ENCODE measurements around the gene TIMELESS. TPM values are rescaled to one million over a fixed set of nuclear protein-coding genes. Genes with fewer than 3 reads are reported as not detected.

The TIMELESS gene
- total RNA-seq, 4 donors from 2014 or later: 2.6 to 3.1 (median 3.0) TPM

- ATAC-seq: no peak
- 66 to 82% methylated on average over 5 to 11 of the region's 11 CpGs for WGBS, 2 donors (ENCODE audit: low coverage in 1 of 2)
- TF ChIP-seq EP300 (IDR thresholded peaks at IDR 0.05) (no peak), POLR2AphosphoS5 (IDR thresholded peaks at IDR 0.05) (no peak), CTCF (IDR thresholded peaks at IDR 0.05) (no peak), POLR2A (IDR thresholded peaks at IDR 0.05) (no peak)
- H3K4me3 ChIP-seq: no peak overlapping the region
- H3K27me3 ChIP-seq: no peaks in the 10 kb centered on the region
- no peaks in the 10 kb centered on the region for H3K9me3 ChIP-seq
- H3K36me3 ChIP-seq: no peaks in the 10 kb centered on the region
- no peaks in the 10 kb centered on the region for H3K4me1 ChIP-seq
- no peak overlapping the region for H3K27ac ChIP-seq
Measured at GRCh38 chr12:56437430-56438176, 11.6 kb downstream of the TIMELESS start.

GRCh38 chr12:56434828-56435227 is 14.4 kb downstream of the TIMELESS start:
- Histone ChIP-seq H3K27ac (no peak overlapping the region), H3K4me3 (no peak overlapping the region), H3K9me3 (no peaks in the 10 kb centered on the region), H3K36me3 (peaks cover 0 to 12% of the 10 kb centered on the region in 2 donors), H3K4me1 (no peaks in the 10 kb centered on the region), H3K27me3 (no peaks in the 10 kb centered on the region)
- no peak for ATAC-seq
- 80 to 100% methylated on average over 1 to 4 of the region's 6 CpGs for WGBS, 2 donors (ENCODE audit: low coverage in 1 of 2)
- TF ChIP-seq POLR2A (IDR thresholded peaks at IDR 0.05): no peak
- TF ChIP-seq POLR2AphosphoS5 (IDR thresholded peaks at IDR 0.05): no peak
- TF ChIP-seq EP300 (IDR thresholded peaks at IDR 0.05): no peak
- no peak for TF ChIP-seq CTCF (IDR thresholded peaks at IDR 0.05)

- Histone ChIP-seq H3K4me1 (no peaks in the 10 kb centered on the region), H3K27me3 (no peaks in the 10 kb centered on the region), H3K27ac (no peak overlapping the region), H3K9me3 (no peaks in the 10 kb centered on the region), H3K36me3 (peaks cover 0 to 26% of the 10 kb centered on the region in 2 donors), H3K4me3 (no peak overlapping the region)
- ATAC-seq: no peak
- 87 to 90% methylated on average over 3 of the region's 3 CpGs for WGBS, 2 donors (ENCODE audit: low coverage in 1 of 2)
- TF ChIP-seq CTCF (IDR thresholded peaks at IDR 0.05): no peak
- no peak for TF ChIP-seq POLR2AphosphoS5 (IDR thresholded peaks at IDR 0.05)
- no peak for TF ChIP-seq POLR2A (IDR thresholded peaks at IDR 0.05)
- TF ChIP-seq EP300 (IDR thresholded peaks at IDR 0.05): no peak
Measured at GRCh38 chr12:56431850-56432249, 17.4 kb downstream of the TIMELESS start.

- Histone ChIP-seq H3K9me3 (no peaks in the 10 kb centered on the region), H3K27me3 (no peaks in the 10 kb centered on the region), H3K36me3 (peaks cover 0 to 26% of the 10 kb centered on the region in 2 donors), H3K4me1 (no peaks in the 10 kb centered on the region), H3K27ac (no peak overlapping the region), H3K4me3 (no peak overlapping the region)
- WGBS, 2 donors (ENCODE audit: low coverage in 1 of 2): 97 to 100% methylated on average over 4 to 5 of the region's 11 CpGs
- no peak for ATAC-seq
- TF ChIP-seq EP300 (IDR thresholded peaks at IDR 0.05): no peak
- TF ChIP-seq CTCF (IDR thresholded peaks at IDR 0.05): no peak
- no peak for TF ChIP-seq POLR2A (IDR thresholded peaks at IDR 0.05)
- TF ChIP-seq POLR2AphosphoS5 (IDR thresholded peaks at IDR 0.05): no peak
Measured at GRCh38 chr12:56431288-56431687, 17.9 kb downstream of the TIMELESS start.

GRCh38 chr12:56425940-56426438 is 23.2 kb downstream of the TIMELESS start:
- 60 to 61% methylated on average over 3 of the region's 3 CpGs for WGBS, 2 donors (ENCODE audit: low coverage in 1 of 2)
- Histone ChIP-seq H3K27me3 (no peaks in the 10 kb centered on the region), H3K9me3 (no peaks in the 10 kb centered on the region), H3K4me3 (no peak overlapping the region), H3K27ac (no peak overlapping the region), H3K4me1 (no peaks in the 10 kb centered on the region), H3K36me3 (peaks cover 0 to 47% of the 10 kb centered on the region in 2 donors)
- TF ChIP-seq POLR2A (IDR thresholded peaks at IDR 0.05) (no peak), CTCF (IDR thresholded peaks at IDR 0.05) (no peak), EP300 (IDR thresholded peaks at IDR 0.05) (no peak), POLR2AphosphoS5 (IDR thresholded peaks at IDR 0.05) (no peak)
- ATAC-seq: no peak

All from gastroesophageal sphincter (tissue), 4 donors.